ENCODE measurements around the gene SSH2. TPM values are rescaled to one million over a fixed set of nuclear protein-coding genes. Genes with fewer than 3 reads are reported as not detected.

Gene SSH2
- total and polyA plus RNA-seq, 2 donors from 2014 or later: 19.7 to 62.5 TPM

DNA sequence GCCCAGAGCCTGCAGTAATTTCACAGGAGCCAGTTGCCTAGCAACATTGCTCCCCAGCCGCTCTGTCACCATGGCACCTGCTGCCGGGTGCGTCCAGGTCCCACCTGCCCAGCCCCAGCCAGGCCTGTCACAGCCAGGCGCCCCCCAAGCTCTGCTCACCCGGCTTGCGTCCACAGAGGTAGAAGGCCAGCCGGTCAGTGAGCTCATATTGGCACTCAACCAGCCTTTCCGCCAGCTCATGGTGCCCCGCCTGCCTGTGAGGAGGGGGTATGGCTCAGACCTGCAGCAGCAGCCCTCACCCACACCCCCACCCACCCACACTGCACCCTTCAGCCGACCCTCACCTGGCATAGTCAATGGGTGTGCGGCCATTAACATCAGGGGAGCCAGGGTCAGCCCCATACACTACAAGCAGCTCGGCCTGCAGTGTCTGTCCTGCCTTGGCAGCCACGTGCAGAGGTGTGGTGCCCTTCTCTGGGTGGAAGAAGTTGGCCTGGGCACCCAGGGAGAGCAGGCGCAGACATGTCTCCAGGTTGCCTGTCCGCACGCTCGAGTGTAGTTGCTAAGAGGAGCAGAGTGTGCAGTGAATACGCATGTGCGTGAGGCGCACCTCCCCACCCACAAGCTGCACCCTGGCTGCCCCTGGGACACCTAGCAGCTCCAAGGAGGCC is 348.3 kb downstream of the SSH2 start:
- Histone ChIP-seq H3K4me1 (ENCODE audit: control insufficient read depth in 2 of 3, insufficient read depth in 2 of 3, low read depth in 1 of 3, low read length in 3 of 3) (peaks cover 0 to 14% (median 5%) of the 10 kb centered on the region in 3 donors), H3K9ac (ENCODE audit: low read length in 3 of 3) (no peak overlapping the region), H3K4me3 (ENCODE audit: low read length in 3 of 3) (no peak overlapping the region), H3K9me3 (ENCODE audit: control insufficient read depth in 2 of 3, insufficient read depth in 1 of 3, low read length in 3 of 3) (no peaks in the 10 kb centered on the region), H3K27ac (ENCODE audit: low read depth in 2 of 2, low read length in 2 of 2) (no peak overlapping the region), H3K27me3 (ENCODE audit: control insufficient read depth, insufficient read depth, low read length) (no peaks in the 10 kb centered on the region), H3K36me3 (ENCODE audit: control insufficient read depth in 2 of 3, insufficient read depth in 3 of 3, low read length in 3 of 3) (peaks cover 0 to 15% (median 8%) of the 10 kb centered on the region in 3 donors)
- TF ChIP-seq, protein P1, sequence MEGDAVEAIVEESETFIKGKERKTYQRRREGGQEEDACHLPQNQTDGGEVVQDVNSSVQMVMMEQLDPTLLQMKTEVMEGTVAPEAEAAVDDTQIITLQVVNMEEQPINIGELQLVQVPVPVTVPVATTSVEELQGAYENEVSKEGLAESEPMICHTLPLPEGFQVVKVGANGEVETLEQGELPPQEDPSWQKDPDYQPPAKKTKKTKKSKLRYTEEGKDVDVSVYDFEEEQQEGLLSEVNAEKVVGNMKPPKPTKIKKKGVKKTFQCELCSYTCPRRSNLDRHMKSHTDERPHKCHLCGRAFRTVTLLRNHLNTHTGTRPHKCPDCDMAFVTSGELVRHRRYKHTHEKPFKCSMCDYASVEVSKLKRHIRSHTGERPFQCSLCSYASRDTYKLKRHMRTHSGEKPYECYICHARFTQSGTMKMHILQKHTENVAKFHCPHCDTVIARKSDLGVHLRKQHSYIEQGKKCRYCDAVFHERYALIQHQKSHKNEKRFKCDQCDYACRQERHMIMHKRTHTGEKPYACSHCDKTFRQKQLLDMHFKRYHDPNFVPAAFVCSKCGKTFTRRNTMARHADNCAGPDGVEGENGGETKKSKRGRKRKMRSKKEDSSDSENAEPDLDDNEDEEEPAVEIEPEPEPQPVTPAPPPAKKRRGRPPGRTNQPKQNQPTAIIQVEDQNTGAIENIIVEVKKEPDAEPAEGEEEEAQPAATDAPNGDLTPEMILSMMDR (IDR thresholded peaks at IDR 0.05; ENCODE audit: borderline replicate concordance, extremely low read depth, insufficient read depth): no peak
- intact Hi-C loops (cut with DNase I): no loop called here
- DNase-seq: peak in 2 of 5 donors; percentile 55 to 73
- FAIRE-seq: no peak

DNA sequence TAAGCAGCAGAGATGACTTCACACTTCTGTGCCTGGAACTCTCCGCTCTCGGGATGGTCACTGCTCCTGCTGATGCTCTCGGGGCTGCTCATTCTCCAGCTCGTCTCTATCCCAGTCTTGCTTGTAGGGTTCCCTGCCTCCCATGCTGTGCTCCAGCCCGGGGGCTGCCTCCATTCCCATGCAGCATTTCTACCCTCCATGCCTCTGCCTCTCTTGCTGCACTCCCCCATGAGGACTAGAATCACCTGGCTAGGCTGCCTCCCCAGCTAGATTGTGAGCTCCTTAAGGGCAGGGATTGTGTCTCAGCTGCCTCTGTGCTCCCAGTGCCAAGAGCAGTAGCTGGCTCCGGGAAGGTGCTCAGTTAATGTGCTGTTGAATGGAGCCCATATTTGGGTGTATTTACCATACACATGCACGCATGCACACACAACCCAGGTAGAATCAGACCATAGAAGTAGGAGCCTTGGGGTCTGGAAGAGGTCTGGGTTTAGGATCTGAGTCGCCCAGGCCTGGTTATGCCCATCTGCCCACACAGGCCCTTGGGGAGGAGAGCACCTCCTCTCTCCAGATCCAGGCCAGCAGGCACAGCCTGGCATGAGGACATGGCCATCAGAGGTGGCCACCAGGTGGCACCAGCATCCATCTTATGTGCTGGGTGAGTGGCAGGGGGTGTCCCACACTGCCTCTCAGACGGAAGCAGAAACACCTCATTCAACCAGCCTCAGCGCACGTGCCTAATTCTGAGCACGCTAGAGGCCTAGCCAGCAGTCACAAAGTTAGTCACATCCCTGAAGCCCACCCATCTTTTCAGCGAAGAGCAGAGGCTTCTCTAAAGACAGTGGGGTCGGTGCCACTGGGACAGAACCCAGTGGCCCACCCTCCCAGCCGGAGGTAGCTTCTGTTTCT is 349.9 kb downstream of the SSH2 start:
- no peak overlapping the region for H3K4me3 ChIP-seq (ENCODE audit: low read length in 3 of 3)
- DNase-seq: peak; percentile 84 to 93 (median 89)
- no peak overlapping the region for H3K9ac ChIP-seq (ENCODE audit: low read length in 3 of 3)
- intact Hi-C loops (cut with DNase I): no loop called here
- no peak for FAIRE-seq
- H3K36me3 ChIP-seq (ENCODE audit: control insufficient read depth in 2 of 3, insufficient read depth in 3 of 3, low read length in 3 of 3): peaks cover 0 to 19% (median 18%) of the 10 kb centered on the region in 3 donors
- H3K27me3 ChIP-seq (ENCODE audit: control insufficient read depth, insufficient read depth, low read length): no peaks in the 10 kb centered on the region
- TF ChIP-seq, protein P1 (IDR thresholded peaks at IDR 0.05; ENCODE audit: borderline replicate concordance, extremely low read depth, insufficient read depth): peak; percentile 91
- H3K27ac ChIP-seq (ENCODE audit: low read depth in 2 of 2, low read length in 2 of 2): no peak overlapping the region
- H3K9me3 ChIP-seq (ENCODE audit: control insufficient read depth in 2 of 3, insufficient read depth in 1 of 3, low read length in 3 of 3): no peaks in the 10 kb centered on the region
- peaks cover 0 to 7% (median 5%) of the 10 kb centered on the region in 3 donors for H3K4me1 ChIP-seq (ENCODE audit: control insufficient read depth in 2 of 3, insufficient read depth in 2 of 3, low read depth in 1 of 3, low read length in 3 of 3)

DNA sequence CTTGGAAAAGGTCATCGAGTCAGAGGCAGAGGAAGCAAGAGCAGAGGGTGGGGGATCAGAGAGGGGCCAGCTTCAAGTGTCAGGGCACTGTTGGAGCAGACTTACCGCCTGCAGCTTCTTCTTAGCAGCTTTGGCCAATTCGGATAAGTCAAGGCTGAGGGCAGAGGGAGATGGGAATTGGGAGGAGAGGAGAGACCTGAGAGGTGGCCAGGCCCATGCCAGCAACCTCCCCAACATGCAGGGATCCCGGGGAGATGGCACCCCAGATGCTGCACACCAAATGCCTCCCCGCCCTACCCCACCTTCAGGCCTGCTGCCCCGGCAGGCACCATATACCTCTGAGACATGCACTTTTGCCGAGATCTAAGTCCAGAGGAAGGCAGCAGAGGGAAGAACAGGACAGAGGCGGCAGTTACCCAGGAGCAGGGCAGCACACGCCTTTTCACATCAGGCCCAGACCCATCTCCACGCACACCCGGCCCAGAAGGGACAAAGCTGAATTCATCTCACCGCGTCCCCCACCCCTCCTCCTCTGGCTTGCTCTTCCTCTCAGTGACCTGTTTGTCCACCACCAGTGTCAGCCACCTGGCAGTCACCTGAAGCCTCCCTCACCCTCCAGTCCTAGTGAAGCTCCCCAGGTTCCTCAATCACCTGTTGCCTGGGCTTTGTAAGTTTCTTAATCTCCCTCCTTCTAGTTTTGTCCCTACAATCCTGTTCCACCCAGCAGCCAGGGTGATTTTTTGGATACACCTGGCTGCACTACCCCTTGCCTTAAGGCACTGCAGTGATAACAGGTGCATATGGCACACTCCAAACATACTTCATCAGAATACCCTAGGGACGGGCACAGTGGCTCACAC is 351.2 kb downstream of the SSH2 start:
- H3K9me3 ChIP-seq (ENCODE audit: control insufficient read depth in 2 of 3, insufficient read depth in 1 of 3, low read length in 3 of 3): no peaks in the 10 kb centered on the region
- TF ChIP-seq, protein P1 (IDR thresholded peaks at IDR 0.05; ENCODE audit: borderline replicate concordance, extremely low read depth, insufficient read depth): no peak
- no peak overlapping the region for H3K27ac ChIP-seq (ENCODE audit: low read depth in 2 of 2, low read length in 2 of 2)
- DNase-seq (peak in 1 of 5 donors; percentile 35), FAIRE-seq (no peak)
- H3K27me3 ChIP-seq (ENCODE audit: control insufficient read depth, insufficient read depth, low read length): no peaks in the 10 kb centered on the region
- H3K4me1 ChIP-seq (ENCODE audit: control insufficient read depth in 2 of 3, insufficient read depth in 2 of 3, low read depth in 1 of 3, low read length in 3 of 3): peaks cover 0 to 3% (median 3%) of the 10 kb centered on the region in 3 donors
- H3K36me3 ChIP-seq (ENCODE audit: control insufficient read depth in 2 of 3, insufficient read depth in 3 of 3, low read length in 3 of 3): peaks cover 0 to 19% (median 18%) of the 10 kb centered on the region in 3 donors
- H3K4me3 ChIP-seq (ENCODE audit: low read length in 3 of 3): no peak overlapping the region
- intact Hi-C loops (cut with DNase I): no loop called here
- no peak overlapping the region for H3K9ac ChIP-seq (ENCODE audit: low read length in 3 of 3)

Measured in kidney (tissue), 14 donors.